Measurements from ENCODE around the gene SRM. TPM values are rescaled to one million over a fixed set of nuclear protein-coding genes. Genes with fewer than 3 reads are reported as not detected.

The SRM gene
- total and polyA plus RNA-seq, 2 of the 13 experiments (the other 11 are each of a cell fraction or from before 2014, with no cell fraction given) = 27.9 to 31.8 TPM

GRCh38 chr1:11046625-11047365 lies 13.0 kb downstream of the SRM start, which contains the start of gene MASP2 (continued):
- TF ChIP-seq NFE2 (CRISPR knock-in tag; IDR thresholded peaks at IDR 0.05) = no peak
- no peak for TF ChIP-seq ZNF781 (CRISPR knock-in tag; IDR thresholded peaks at IDR 0.05; ENCODE audit: borderline replicate concordance, not compliant biosample characterization)
- TF ChIP-seq PHF21A (CRISPR knock-in tag; IDR thresholded peaks at IDR 0.05) = no peak; the same call in 1 of the 2 replicates
- no peak for TF ChIP-seq ZNF772 (CRISPR knock-in tag; IDR thresholded peaks at IDR 0.05)
- no peak for TF ChIP-seq ZBED4 (CRISPR knock-in tag; IDR thresholded peaks at IDR 0.05; ENCODE audit: borderline replicate concordance)
- TF ChIP-seq GPBP1L1 (CRISPR knock-in tag; IDR thresholded peaks at IDR 0.05) = no peak
- no peak for TF ChIP-seq MNT (IDR thresholded peaks at IDR 0.05)
- TF ChIP-seq MTA3 (CRISPR knock-in tag; IDR thresholded peaks at IDR 0.05) = no peak
- no peak for TF ChIP-seq HOXA7 (CRISPR knock-in tag; IDR thresholded peaks at IDR 0.05)
- TF ChIP-seq REPIN1 (CRISPR knock-in tag; IDR thresholded peaks at IDR 0.05; ENCODE audit: borderline replicate concordance, low read depth) = no peak
- no peak for TF ChIP-seq USF2 (IDR thresholded peaks at IDR 0.05; ENCODE audit: low read depth, low read length)
- TF ChIP-seq USF2 (CRISPR knock-in tag; IDR thresholded peaks at IDR 0.05; ENCODE audit: borderline replicate concordance) = no peak
- TF ChIP-seq IRF1 (CRISPR knock-in tag; IDR thresholded peaks at IDR 0.05; ENCODE audit: low read depth) = no peak
- peak; percentile 34; the same call in 1 of the 2 replicates for TF ChIP-seq KLF12 (CRISPR knock-in tag; IDR thresholded peaks at IDR 0.05; ENCODE audit: borderline replicate concordance)
- no peak for TF ChIP-seq ZFP62 (CRISPR knock-in tag; IDR thresholded peaks at IDR 0.05)
- TF ChIP-seq ZGPAT (CRISPR knock-in tag; IDR thresholded peaks at IDR 0.05) = peak; percentile 58; the same call in 1 of the 2 replicates
